Heart right ventricle (tissue), 16 donors: ENCODE data around the gene CAPSL. TPM values are rescaled to one million over a fixed set of nuclear protein-coding genes. Genes with fewer than 3 reads are reported as not detected.

ENCODE experiments used
- ATAC-seq, 8 donors: fragments of 200-7000 bp; cut with Tn5 transposase; one replicate each; pipeline ENCODE4 v1.9.1; 2020; ENCODE audit warnings: mild to moderate bottlenecking in 8 of 8, moderate library complexity in 8 of 8, moderate number of reproducible peaks in 1 of 8
- DNase-seq, 2 donors: peaks; one replicate each; pipeline ENCODE4 v3.0.0-alpha.2; 2020
- H3K27ac ChIP-seq, 10 donors: fragments of 200-600 bp; sonication (generic) in 2 of 10; one replicate each; pipeline versions ENCODE4 v1.5.0 to v1.8.0; 2020 to 2022; ENCODE audit warnings: mild to moderate bottlenecking in 3 of 10
- H3K27me3 ChIP-seq, 7 donors: fragments of 200-600 bp; one replicate each; pipeline ENCODE4 v1.8.0; 2021 to 2022; ENCODE audit warnings: mild to moderate bottlenecking in 2 of 7
- H3K36me3 ChIP-seq, 9 donors: fragments of 200-600 bp; sonication (generic) in 1 of 9; one replicate each; pipeline versions ENCODE4 v1.5.0 to v1.8.0; 2020 to 2022; ENCODE audit warnings: mild to moderate bottlenecking in 2 of 9
- H3K4me1 ChIP-seq, 9 donors: fragments of 200-600 bp; sonication (generic) in 1 of 9; one replicate each; pipeline versions ENCODE4 v1.5.0 to v1.8.0; 2020 to 2022; ENCODE audit warnings: mild to moderate bottlenecking in 4 of 9
- H3K4me3 ChIP-seq, 10 donors: fragments of 200-600 bp; sonication (generic) in 2 of 10; one replicate each; pipeline versions ENCODE4 v1.5.0 to v1.8.0; 2020 to 2022; ENCODE audit warnings: mild to moderate bottlenecking in 7 of 10, moderate library complexity in 2 of 10
- H3K9me3 ChIP-seq, 11 donors: fragments of 200-600 bp in 10 of 11; sonication (generic) in 2 of 11; one replicate each; pipeline versions ENCODE4 v1.5.0 to v1.8.0; 2013 to 2022; ENCODE audit warnings: mild to moderate bottlenecking in 2 of 11, control low read depth in 1 of 11, moderate library complexity in 1 of 11
- CTCF ChIP-seq, 9 donors: fragments of 200-600 bp; sonication (generic) in 2 of 9; IDR thresholded peaks; one replicate each; pipeline versions ENCODE4 v1.5.0 to v1.8.0; 2021 to 2022; ENCODE audit warnings: antibody characterized with exemption in 9 of 9, mild to moderate bottlenecking in 5 of 9, moderate library complexity in 1 of 9
- WGBS, 2 donors: extraction: QIAGEN DNeasy Blood & Tissue Kit; methylation state at CpG; one replicate each; pipeline ENCODE4 v1.1.7; 2013; ENCODE audit warnings: inconsistent platforms in 1 of 2; 5-methylcytosine and 5-hydroxymethylcytosine counted together
- intact Hi-C, 10 donors: fragments of 100-400 bp; cut with DNase I; formaldehyde crosslinking; loops; one replicate each; pipeline versions ENCODE4 v1.11.1 to v1.14.2; 2022
- polyA plus RNA-seq, 2 donors: library from polyadenylated mRNA; stranded (reverse); fragments of 200-250 nt; gene quantifications; one replicate each; pipeline ENCODE4 v1.2.3, GENCODE V29; 2013
- total RNA-seq, 10 donors: library from RNA; stranded (reverse); fragmentation: NEBNext Ultra II Directional in 3 of 10; extraction: Animal tissue kit (Norgen Biotek cat#: 25700) in 3 of 10; gene quantifications; one replicate each; pipeline versions ENCODE4 v1.2.1 to v1.2.4, GENCODE V29; 2021 to 2023
- donor health status: Arrhythmogenic right ventricular cardiomyopathy.
- donor health status: ischemic (EF 13 %, LVEDD 7.1; RV severe dilation, severe dysfunction).
- donor health status: healthy with polysubstance abuse.
- donor health status: DM: no; HTN: yes; CAD: no.
- donor health status: DM: no; HTN: no; CAD: no.
- donor health status: ischemic (EF 25% LVEDD 6.9; RV normal size, moderate dysfunction).
- donor health status: ischemic (EF 25% LVEDD 5.7; RV mildly dilated, moderate dysfunction).
- donor health status: healthy.
- donor health status: DM: yes; HTN: yes; CAD: no.
- donor health status: Ischemic cardiomyopathy.
- donor health status: ischemic (EF 35%, LVEDD 5.7; RV mildly dilated, moderate dysfunction).
- donor health status: nonischemic (EF 11% LVEDD 7.7; RV severe dilation, severe dysfunction).
- donor health status: DM: yes; HTN: yes; CAD: no.
- donor health status: PGD.
- donor health status: ischemic (EF 29% LVEDD 5.4; RV normal size, mild dysfunction).
- donor health status: nonischemic (EF 23%, LVEDD 6.1; RV moderate dilation, normal function).

The CAPSL gene
- total and polyA plus RNA-seq, 12 donors = not detected

- Histone ChIP-seq H3K4me3 (no peak overlapping the region), H3K36me3 (no peaks in the 10 kb centered on the region), H3K27ac (no peak overlapping the region), H3K9me3 (no peaks in the 10 kb centered on the region), H3K4me1 (peaks cover 0 to 18% (median 0%) of the 10 kb centered on the region in 9 donors), H3K27me3 (peaks cover 0 to 70% (median 31%) of the 10 kb centered on the region in 7 donors)
- ATAC-seq (no peak), DNase-seq (no peak)
- intact Hi-C loops = loop anchor here in 8 of 10 donors (5.0 to 10.0 kb wide), 8 partner anchors 268 to 1448 kb away; partner anchors contain the start of gene SPEF2 (in 3 of the 8)
- TF ChIP-seq CTCF (IDR thresholded peaks at IDR 0.05) = no peak
- 73 to 76% methylated on average over 7 of the region's 7 CpGs for WGBS, 2 donors
Measured at GRCh38 chr5:35922468-35922867, 16.0 kb downstream of the CAPSL start.

GRCh38 chr5:35921930-35922329 is 16.5 kb downstream of the CAPSL start:
- peaks cover 0 to 64% (median 29%) of the 10 kb centered on the region in 7 donors for H3K27me3 ChIP-seq
- peaks cover 0 to under 1% (median 0%) of the 10 kb centered on the region in 11 donors for H3K9me3 ChIP-seq
- intact Hi-C loops = loop anchor here in 8 of 10 donors (5.0 to 10.0 kb wide), 8 partner anchors 267 to 1447 kb away; partner anchors contain the start of gene SPEF2 (in 3 of the 8)
- TF ChIP-seq CTCF (IDR thresholded peaks at IDR 0.05) = no peak
- no peak overlapping the region for H3K4me3 ChIP-seq
- 61 to 63% methylated on average over 5 of the region's 5 CpGs for WGBS, 2 donors
- no peaks in the 10 kb centered on the region for H3K36me3 ChIP-seq
- no peak overlapping the region for H3K27ac ChIP-seq
- ATAC-seq = no peak
- peaks cover 0 to 18% (median 0%) of the 10 kb centered on the region in 9 donors for H3K4me1 ChIP-seq
- no peak for DNase-seq

GRCh38 chr5:35920890-35921289 is 17.5 kb downstream of the CAPSL start:
- intact Hi-C loops = loop anchor here in 8 of 10 donors (5.0 to 10.0 kb wide), 8 partner anchors 266 to 1446 kb away; partner anchors contain the start of gene SPEF2 (in 3 of the 8)
- ATAC-seq (no peak), DNase-seq (no peak)
- Histone ChIP-seq H3K4me3 (no peak overlapping the region), H3K9me3 (peaks cover 0 to 4% (median 0%) of the 10 kb centered on the region in 11 donors), H3K36me3 (no peaks in the 10 kb centered on the region), H3K27ac (no peak overlapping the region), H3K4me1 (peaks cover 0 to 14% (median 0%) of the 10 kb centered on the region in 9 donors), H3K27me3 (peaks cover 0 to 55% (median 22%) of the 10 kb centered on the region in 7 donors)
- WGBS, 2 donors = 60 to 63% methylated on average over 11 of the region's 11 CpGs
- peak in 1 of 9 donors; percentile 15 for TF ChIP-seq CTCF (IDR thresholded peaks at IDR 0.05)

- ATAC-seq (no peak), DNase-seq (no peak)
- H3K27ac ChIP-seq = no peak overlapping the region
- WGBS, 2 donors = 40 to 54% methylated on average over 4 of the region's 4 CpGs
- peaks cover 0 to 2% (median 0%) of the 10 kb centered on the region in 9 donors for H3K4me1 ChIP-seq
- intact Hi-C loops = no loop called here
- no peaks in the 10 kb centered on the region for H3K36me3 ChIP-seq
- peaks cover 0 to 4% (median 0%) of the 10 kb centered on the region in 11 donors for H3K9me3 ChIP-seq
- TF ChIP-seq CTCF (IDR thresholded peaks at IDR 0.05) = no peak
- no peak overlapping the region for H3K4me3 ChIP-seq
- peaks cover 0 to 38% (median 6%) of the 10 kb centered on the region in 7 donors for H3K27me3 ChIP-seq
Measured at GRCh38 chr5:35919191-35919590, 19.2 kb downstream of the CAPSL start.
